HEK293 (cell line): ENCODE measurements around the gene THAP4.

Source experiments
- BCL11B ChIP-seq: fragments of 450-650 bp; formaldehyde crosslinking; IDR thresholded peaks from 2 replicates; pipeline ENCODE4 v1.5.1; 2016; ENCODE audit warnings: low read depth, missing biosample characterization, missing genetic modification characterization
- GLIS2 ChIP-seq: fragments of 450-650 bp; formaldehyde crosslinking; IDR thresholded peaks from 2 replicates; pipeline ENCODE4 v1.5.1; 2016; ENCODE audit warnings: missing biosample characterization, missing genetic modification characterization
- HOXA7 ChIP-seq: sonication (generic); formaldehyde crosslinking; IDR thresholded peaks from 2 replicates; pipeline ENCODE4 v1.8.1; 2022; ENCODE audit warnings: missing genetic modification reagents, borderline replicate concordance
- MEIS1 ChIP-seq: sonication (generic); formaldehyde crosslinking; IDR thresholded peaks from 2 replicates; pipeline ENCODE4 v1.8.1; 2022; ENCODE audit warnings: missing genetic modification reagents, mild to moderate bottlenecking, borderline replicate concordance
- PRDM4 ChIP-seq: fragments of 450-650 bp; formaldehyde crosslinking; IDR thresholded peaks from 2 replicates; pipeline ENCODE4 v1.5.1; 2017; ENCODE audit warnings: missing biosample characterization, missing genetic modification characterization
- SETDB1 ChIP-seq: IDR thresholded peaks from one replicate; pipeline ENCODE4 v1.6.1; 2017; ENCODE audit warnings: mild to moderate bottlenecking, low read length, moderate library complexity, mixed read lengths; ENCODE audit not compliant: insufficient read length
- SP2 ChIP-seq: fragments of 450-650 bp; formaldehyde crosslinking; IDR thresholded peaks from 2 replicates; pipeline ENCODE4 v1.5.1; 2016; ENCODE audit warnings: missing biosample characterization, missing genetic modification characterization
- SP3 ChIP-seq: fragments of 450-650 bp; formaldehyde crosslinking; IDR thresholded peaks from 2 replicates; pipeline ENCODE4 v1.5.1; 2016; ENCODE audit warnings: missing biosample characterization, missing genetic modification characterization
- ZBTB1 ChIP-seq: fragments of 450-650 bp; formaldehyde crosslinking; IDR thresholded peaks from 2 replicates; pipeline ENCODE4 v1.5.1; 2016; ENCODE audit warnings: missing biosample characterization, missing genetic modification characterization
- ZBTB11 ChIP-seq: fragments of 450-650 bp; formaldehyde crosslinking; conservative IDR thresholded peaks from 2 replicates; pipeline ENCODE4 v1.5.1; 2016; ENCODE audit warnings: low read depth, missing biosample characterization, missing genetic modification characterization
- ZBTB44 ChIP-seq: fragments of 450-650 bp; IDR thresholded peaks from 2 replicates; pipeline ENCODE4 v1.5.1; 2018; ENCODE audit warnings: missing biosample characterization, mild to moderate bottlenecking, missing genetic modification characterization
- ZBTB48 ChIP-seq: fragments of 450-650 bp; formaldehyde crosslinking; IDR thresholded peaks from 2 replicates; pipeline ENCODE4 v1.5.1; 2016; ENCODE audit warnings: missing biosample characterization, missing genetic modification characterization
- ZBTB6 ChIP-seq: fragments of 450-650 bp; formaldehyde crosslinking; IDR thresholded peaks from 2 replicates; pipeline ENCODE4 v1.5.1; 2017; ENCODE audit warnings: missing biosample characterization, missing genetic modification characterization
- ZNF148 ChIP-seq: fragments of 450-650 bp; formaldehyde crosslinking; IDR thresholded peaks from 2 replicates; pipeline ENCODE4 v1.5.0; 2017; ENCODE audit warnings: missing biosample characterization, missing genetic modification characterization, borderline replicate concordance
- ZNF155 ChIP-seq: fragments of 450-650 bp; formaldehyde crosslinking; IDR thresholded peaks from 2 replicates; pipeline ENCODE4 v1.5.1; 2016; ENCODE audit warnings: missing biosample characterization, missing genetic modification characterization
- ZNF18 ChIP-seq: fragments of 450-650 bp; formaldehyde crosslinking; IDR thresholded peaks from 2 replicates; pipeline ENCODE4 v1.5.1; 2016; ENCODE audit warnings: missing biosample characterization, missing genetic modification characterization
- ZNF19 ChIP-seq: fragments of 450-650 bp; formaldehyde crosslinking; IDR thresholded peaks from 2 replicates; pipeline ENCODE4; 2016; ENCODE audit warnings: missing biosample characterization, missing genetic modification characterization, low read depth
- ZNF24 ChIP-seq: fragments of 450-650 bp; formaldehyde crosslinking; IDR thresholded peaks from 2 replicates; pipeline ENCODE4 v1.5.1; 2016; ENCODE audit warnings: missing biosample characterization, missing genetic modification characterization
- ZNF280C ChIP-seq: fragments of 450-650 bp; formaldehyde crosslinking; IDR thresholded peaks from 2 replicates; pipeline ENCODE4 v1.5.1; 2016; ENCODE audit warnings: missing biosample characterization, missing genetic modification characterization
- ZNF366 ChIP-seq: fragments of 450-650 bp; formaldehyde crosslinking; conservative IDR thresholded peaks from 2 replicates; pipeline ENCODE4 v1.5.1; 2016; ENCODE audit warnings: missing biosample characterization, missing genetic modification characterization
- ZNF404 ChIP-seq: fragments of 450-650 bp; formaldehyde crosslinking; IDR thresholded peaks from 2 replicates; pipeline ENCODE4 v1.5.1; 2017; ENCODE audit warnings: missing biosample characterization, missing genetic modification characterization
- ZNF423 ChIP-seq: fragments of 450-650 bp; formaldehyde crosslinking; IDR thresholded peaks from 2 replicates; pipeline ENCODE4 v1.5.1; 2016; ENCODE audit warnings: missing biosample characterization, missing genetic modification characterization
- ZNF521 ChIP-seq: fragments of 450-650 bp; formaldehyde crosslinking; IDR thresholded peaks from 2 replicates; pipeline ENCODE4 v1.5.1; 2017; ENCODE audit warnings: missing biosample characterization, mild to moderate bottlenecking, missing genetic modification characterization
- ZNF549 ChIP-seq: fragments of 450-650 bp; IDR thresholded peaks from 2 replicates; pipeline ENCODE4 v1.5.1; 2018; ENCODE audit warnings: missing biosample characterization, missing genetic modification characterization, mild to moderate bottlenecking, inconsistent platforms, moderate library complexity
- ZNF621 ChIP-seq: fragments of 450-650 bp; formaldehyde crosslinking; IDR thresholded peaks from 2 replicates; pipeline ENCODE4 v1.5.1; 2017; ENCODE audit warnings: missing biosample characterization, missing genetic modification characterization
- ZNF843 ChIP-seq: fragments of 450-650 bp; formaldehyde crosslinking; IDR thresholded peaks from 2 replicates; pipeline ENCODE4 v1.5.1; 2016; ENCODE audit warnings: missing biosample characterization, missing genetic modification characterization
- ZXDB ChIP-seq: fragments of 450-650 bp; formaldehyde crosslinking; IDR thresholded peaks from 2 replicates; pipeline ENCODE4 v1.5.1; 2016; ENCODE audit warnings: missing biosample characterization, missing genetic modification characterization

THAP4 gene

GRCh38 chr2:241620419-241620769 is 16.6 kb downstream of the THAP4 start (continued):
- no peak for TF ChIP-seq ZNF18
- TF ChIP-seq ZBTB44: no peak
- no peak for TF ChIP-seq BCL11B (tag by site-specific recombination)
- no peak for TF ChIP-seq ZNF24 (tag by site-specific recombination)
- no peak for TF ChIP-seq PRDM4 (tag by site-specific recombination)
- no peak for TF ChIP-seq ZNF404 (tag by site-specific recombination)
- peak; percentile 77; the same call in 1 of the 2 replicates for TF ChIP-seq ZNF148
- TF ChIP-seq ZBTB1 (tag by site-specific recombination): no peak
- no peak for TF ChIP-seq HOXA7 (CRISPR knock-in tag)
- no peak for TF ChIP-seq ZXDB
- no peak for TF ChIP-seq ZNF549 (tag by site-specific recombination)
- no peak for TF ChIP-seq ZBTB48 (tag by site-specific recombination)
- TF ChIP-seq ZNF155 (tag by site-specific recombination): 0 out of 2 replicates have a peak, but pooled peaks have one; percentile 51
- no peak for TF ChIP-seq ZNF843 (tag by site-specific recombination)
- TF ChIP-seq ZBTB11 (tag by site-specific recombination): no peak
- no peak for TF ChIP-seq SP3 (tag by site-specific recombination)
- no peak for TF ChIP-seq ZNF621 (tag by site-specific recombination)
- peak; percentile 58; the same call in 1 of the 2 replicates for TF ChIP-seq ZBTB6 (tag by site-specific recombination)
- TF ChIP-seq MEIS1: no peak
- TF ChIP-seq ZNF521 (tag by site-specific recombination): no peak
- no peak for TF ChIP-seq ZNF280C (tag by site-specific recombination)
- no peak for TF ChIP-seq ZNF366 (tag by site-specific recombination)
- TF ChIP-seq SETDB1: peak; percentile 77
- TF ChIP-seq ZNF423 (tag by site-specific recombination): no peak
- no peak for TF ChIP-seq GLIS2 (tag by site-specific recombination)
- TF ChIP-seq SP2 (tag by site-specific recombination): no peak
- no peak for TF ChIP-seq ZNF19 (tag by site-specific recombination)
